OCI-LY1 (cell line): ENCODE results near the gene CDRT15.
"Not testable (repeated sequence)": the region's sequence is repeated elsewhere in the genome, so short reads cannot be mapped to it uniquely, and the experiment has no call there.

Experiments
- H2AFZ ChIP-seq: fragments of 200-600 bp; sonication (generic), shearing (Covaris generic); 2 replicates; pipeline ENCODE4 v1.6.0; 2014; ENCODE audit warnings: antibody characterized with exemption, mild to moderate bottlenecking, low read length
- H3F3A ChIP-seq: fragments of 200-600 bp; sonication (generic), shearing (Covaris generic); 2 replicates; pipeline ENCODE4 v1.6.0; 2014; ENCODE audit warnings: mild to moderate bottlenecking, antibody characterized with exemption, low read length, moderate library complexity; ENCODE audit not compliant: insufficient read depth
- H3K27ac ChIP-seq: fragments of 200-600 bp; sonication (generic); 2 replicates; pipeline ENCODE4 v1.5.1; 2014; ENCODE audit warnings: low read length, mixed run types, mild to moderate bottlenecking, low read depth; ENCODE audit not compliant: poor library complexity, severe bottlenecking
- H3K27me3 ChIP-seq: fragments of 200-600 bp; sonication (generic); 2 replicates; pipeline ENCODE4 v1.6.0; 2014; ENCODE audit warnings: antibody characterized with exemption, mild to moderate bottlenecking, low read length, moderate library complexity; ENCODE audit not compliant: insufficient read depth
- H3K36me3 ChIP-seq: fragments of 200-600 bp; sonication (generic); 2 replicates; pipeline ENCODE4 v1.6.1; 2014; ENCODE audit warnings: mild to moderate bottlenecking, antibody characterized with exemption, low read length, moderate library complexity, mixed read lengths; ENCODE audit not compliant: insufficient read depth
- H3K4me1 ChIP-seq: fragments of 200-600 bp; sonication (generic); 2 replicates; pipeline ENCODE4 v1.5.1; 2014; ENCODE audit warnings: mild to moderate bottlenecking, low read length, moderate library complexity; ENCODE audit not compliant: insufficient read depth, severe bottlenecking
- H3K4me2 ChIP-seq: fragments of 200-600 bp; sonication (generic), shearing (Covaris generic); 2 replicates; pipeline ENCODE4 v1.6.1; 2014; ENCODE audit warnings: low read length
- H3K4me3 ChIP-seq: fragments of 200-600 bp; sonication (generic); 2 replicates; pipeline ENCODE4 v1.5.1; 2014; ENCODE audit warnings: low read length, low read depth, mild to moderate bottlenecking, mixed read lengths; ENCODE audit not compliant: poor library complexity, severe bottlenecking
- H3K79me2 ChIP-seq: fragments of 200-600 bp; shearing (Covaris generic); 2 replicates; pipeline ENCODE4 v1.6.1; 2016; ENCODE audit warnings: mixed run types, low read length, mixed read lengths; ENCODE audit not compliant: insufficient read depth
- H3K9ac ChIP-seq: fragments of 200-600 bp; sonication (generic), shearing (Covaris generic); 2 replicates; pipeline ENCODE4 v1.6.1; 2014; ENCODE audit warnings: mild to moderate bottlenecking, low read length, mixed read lengths
- H3K9me2 ChIP-seq: fragments of 200-600 bp; sonication (generic), shearing (Covaris generic); 2 replicates; pipeline ENCODE4 v1.6.1; 2014; ENCODE audit warnings: low read depth, mild to moderate bottlenecking, low read length, mixed read lengths
- H3K9me3 ChIP-seq: fragments of 200-600 bp; shearing (Covaris generic); 2 replicates; pipeline ENCODE4 v1.6.1; 2014; ENCODE audit warnings: low read length, mixed read lengths
- H4K20me1 ChIP-seq: fragments of 200-600 bp; sonication (generic), shearing (Covaris generic); 2 replicates; pipeline ENCODE4 v1.6.0; 2016; ENCODE audit warnings: mild to moderate bottlenecking, low read length; ENCODE audit not compliant: insufficient read depth
- EZH2 ChIP-seq: fragments of 200-600 bp; sonication (generic), shearing (Covaris generic); IDR thresholded peaks from 2 replicates; pipeline ENCODE4 v1.8.0; 2017; ENCODE audit warnings: borderline replicate concordance, mixed run types, mild to moderate bottlenecking, antibody characterized with exemption, low read length, moderate library complexity, mixed read lengths
- TF ChIP-seq, protein P1 (sequence below): fragments of 200-600 bp; sonication (generic), shearing (Covaris generic); IDR thresholded peaks from 2 replicates; pipeline ENCODE4 v1.5.1; 2017; ENCODE audit warnings: mild to moderate bottlenecking, antibody characterized with exemption, low read length, moderate library complexity, mixed read lengths

Gene CDRT15

DNA sequence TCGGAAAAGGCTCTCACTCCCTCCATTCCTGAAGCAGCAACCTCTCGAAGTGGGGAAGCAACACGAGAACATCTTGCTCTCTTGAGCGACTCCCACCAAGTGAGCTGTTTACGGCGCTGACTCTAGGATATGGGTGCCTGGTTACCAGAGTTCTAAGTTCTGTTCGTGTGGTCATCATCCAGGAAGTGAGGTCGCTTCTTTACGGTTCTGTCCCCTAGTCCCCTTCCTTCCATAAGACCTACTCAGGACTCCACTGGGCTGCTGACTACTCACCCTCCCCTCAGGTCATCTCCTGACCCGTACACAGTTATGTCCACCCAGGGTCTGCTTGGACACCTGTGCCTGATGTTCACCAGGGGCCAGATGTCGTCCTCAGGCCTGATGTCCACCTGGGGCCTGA lies at the start of gene CDRT15:
Gene CDRT15 (minus strand): TSS at position 101 of the 400 bp plus-strand sequence. CDS start 29 bp downstream, at position 72.
- not testable (repeated sequence) for H3K4me2 ChIP-seq, H3K27ac ChIP-seq, H4K20me1 ChIP-seq, H3K9me2 ChIP-seq, H3K36me3 ChIP-seq, H2AFZ ChIP-seq, H3K79me2 ChIP-seq, H3K9me3 ChIP-seq, H3K4me1 ChIP-seq, H3K4me3 ChIP-seq, H3F3A ChIP-seq, H3K9ac ChIP-seq, H3K27me3 ChIP-seq

DNA sequence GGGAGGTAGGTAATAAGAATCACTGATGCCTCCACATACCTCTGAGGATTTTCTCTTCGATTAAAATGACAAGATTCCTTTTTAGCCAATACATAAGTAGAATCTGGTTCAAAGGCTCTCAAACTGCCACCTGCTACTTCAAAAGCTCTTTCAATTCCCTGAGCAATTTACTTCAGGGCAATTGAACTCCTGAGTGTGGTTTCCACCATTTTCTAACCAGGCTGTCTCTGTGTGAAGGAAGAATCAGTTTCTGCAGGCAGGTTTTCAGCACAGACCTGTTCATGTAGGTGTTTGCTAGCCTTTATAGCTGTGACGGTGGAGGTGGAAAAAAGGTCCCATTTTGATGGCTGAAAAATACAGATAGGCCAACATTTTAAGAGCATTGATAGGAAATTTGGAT lies 46.1 kb upstream of the CDRT15 start:
- H2AFZ ChIP-seq = no peak overlapping the region
- no peaks in the 10 kb centered on the region for H3K9me3 ChIP-seq
- no peak overlapping the region for H3K4me3 ChIP-seq
- H3F3A ChIP-seq = no peaks in the 10 kb centered on the region
- H3K4me1 ChIP-seq = no peaks in the 10 kb centered on the region
- H3K9me2 ChIP-seq = no peaks in the 10 kb centered on the region
- no peak overlapping the region for H3K4me2 ChIP-seq
- no peak overlapping the region for H3K9ac ChIP-seq
- TF ChIP-seq, protein P1, sequence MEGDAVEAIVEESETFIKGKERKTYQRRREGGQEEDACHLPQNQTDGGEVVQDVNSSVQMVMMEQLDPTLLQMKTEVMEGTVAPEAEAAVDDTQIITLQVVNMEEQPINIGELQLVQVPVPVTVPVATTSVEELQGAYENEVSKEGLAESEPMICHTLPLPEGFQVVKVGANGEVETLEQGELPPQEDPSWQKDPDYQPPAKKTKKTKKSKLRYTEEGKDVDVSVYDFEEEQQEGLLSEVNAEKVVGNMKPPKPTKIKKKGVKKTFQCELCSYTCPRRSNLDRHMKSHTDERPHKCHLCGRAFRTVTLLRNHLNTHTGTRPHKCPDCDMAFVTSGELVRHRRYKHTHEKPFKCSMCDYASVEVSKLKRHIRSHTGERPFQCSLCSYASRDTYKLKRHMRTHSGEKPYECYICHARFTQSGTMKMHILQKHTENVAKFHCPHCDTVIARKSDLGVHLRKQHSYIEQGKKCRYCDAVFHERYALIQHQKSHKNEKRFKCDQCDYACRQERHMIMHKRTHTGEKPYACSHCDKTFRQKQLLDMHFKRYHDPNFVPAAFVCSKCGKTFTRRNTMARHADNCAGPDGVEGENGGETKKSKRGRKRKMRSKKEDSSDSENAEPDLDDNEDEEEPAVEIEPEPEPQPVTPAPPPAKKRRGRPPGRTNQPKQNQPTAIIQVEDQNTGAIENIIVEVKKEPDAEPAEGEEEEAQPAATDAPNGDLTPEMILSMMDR = no peak
- no peak for TF ChIP-seq EZH2
- H3K27me3 ChIP-seq = peaks cover 5% of the 10 kb centered on the region; the same call in 1 of the 2 replicates
- no peak overlapping the region for H3K27ac ChIP-seq
- no peaks in the 10 kb centered on the region for H3K36me3 ChIP-seq
- H3K79me2 ChIP-seq = no peaks in the 10 kb centered on the region
- H4K20me1 ChIP-seq = no peaks in the 10 kb centered on the region

DNA sequence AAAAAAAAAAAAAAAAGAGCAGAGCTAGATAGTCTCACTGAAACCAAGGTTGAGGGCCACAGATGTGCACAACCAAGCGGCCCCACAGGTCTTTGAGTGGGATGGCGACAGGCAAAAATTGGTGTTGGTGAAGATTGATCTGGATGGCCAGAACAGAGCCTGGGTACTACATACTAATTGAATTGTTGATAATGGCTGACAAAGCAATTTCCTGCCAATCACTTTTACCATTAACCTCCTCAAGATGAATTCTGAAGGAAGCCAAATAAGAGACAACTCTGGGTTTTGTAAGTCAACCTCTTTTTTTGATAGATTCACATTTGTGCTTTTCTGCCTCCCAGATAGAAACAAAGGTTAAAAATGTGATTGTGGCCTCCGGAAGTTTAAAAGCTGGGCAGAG lies 44.9 kb upstream of the CDRT15 start:
- no peaks in the 10 kb centered on the region for H4K20me1 ChIP-seq
- no peaks in the 10 kb centered on the region for H3K36me3 ChIP-seq
- no peaks in the 10 kb centered on the region for H3K9me3 ChIP-seq
- no peaks in the 10 kb centered on the region for H3K4me1 ChIP-seq
- H3K27ac ChIP-seq = no peak overlapping the region
- no peaks in the 10 kb centered on the region for H3K79me2 ChIP-seq
- H2AFZ ChIP-seq = no peak overlapping the region
- no peak overlapping the region for H3K4me2 ChIP-seq
- no peak for TF ChIP-seq EZH2
- TF ChIP-seq, protein P1 = no peak
- H3K27me3 ChIP-seq = peaks cover 5% of the 10 kb centered on the region; the same call in 1 of the 2 replicates
- no peak overlapping the region for H3K4me3 ChIP-seq
- no peak overlapping the region for H3K9ac ChIP-seq
- no peaks in the 10 kb centered on the region for H3F3A ChIP-seq
- H3K9me2 ChIP-seq = no peaks in the 10 kb centered on the region

DNA sequence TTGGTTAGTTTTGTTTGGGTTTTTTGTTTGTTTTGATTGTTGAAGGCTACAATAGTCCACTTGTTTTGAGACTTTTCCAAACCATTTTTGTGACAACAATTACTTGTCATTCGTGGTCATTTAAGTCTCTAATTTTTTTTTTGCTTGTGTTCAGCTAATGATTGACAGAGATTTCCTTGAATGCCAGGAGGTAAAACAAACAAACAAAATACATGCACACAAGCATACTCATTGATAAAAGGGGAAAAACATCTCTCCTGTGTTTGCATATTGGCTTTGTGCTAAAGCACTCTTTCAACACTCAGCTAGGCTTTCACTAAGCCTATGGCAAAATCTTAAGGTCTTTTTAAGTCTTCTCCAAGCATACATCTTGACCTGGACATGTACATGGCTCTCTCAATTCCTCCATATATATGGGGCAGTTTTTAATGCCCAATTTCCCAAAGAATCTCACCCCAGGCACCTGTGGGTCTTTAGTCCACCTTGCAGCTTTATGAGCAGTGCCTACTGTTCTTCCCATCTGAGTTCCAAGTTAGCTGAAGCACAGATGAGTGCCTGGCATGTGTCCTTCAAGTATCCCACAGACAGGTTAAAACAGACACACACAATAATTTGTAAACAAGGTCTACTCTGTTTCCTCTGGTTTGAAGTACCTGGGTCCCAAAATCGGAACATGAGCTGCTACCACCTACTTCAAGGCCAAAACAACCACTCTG lies 40.0 kb upstream of the CDRT15 start:
- no peaks in the 10 kb centered on the region for H3K79me2 ChIP-seq
- H3K9ac ChIP-seq = no peak overlapping the region
- H3K4me2 ChIP-seq = no peak overlapping the region
- H2AFZ ChIP-seq = no peak overlapping the region
- no peaks in the 10 kb centered on the region for H4K20me1 ChIP-seq
- H3K9me2 ChIP-seq = no peaks in the 10 kb centered on the region
- no peaks in the 10 kb centered on the region for H3K9me3 ChIP-seq
- no peaks in the 10 kb centered on the region for H3F3A ChIP-seq
- TF ChIP-seq, protein P1 = no peak
- no peak for TF ChIP-seq EZH2
- H3K4me1 ChIP-seq = no peaks in the 10 kb centered on the region
- H3K36me3 ChIP-seq = no peaks in the 10 kb centered on the region
- no peak overlapping the region for H3K4me3 ChIP-seq
- H3K27me3 ChIP-seq = peaks cover 5% of the 10 kb centered on the region; the same call in 1 of the 2 replicates
- no peak overlapping the region for H3K27ac ChIP-seq
